ENCODE results near the gene ABCA2. TPM values are rescaled to one million over a fixed set of nuclear protein-coding genes. Genes with fewer than 3 reads are reported as not detected.
A peak's percentile ranks its signal among the peaks of the same experiment; 100 is the strongest.

ABCA2 gene
- total and polyA plus RNA-seq, 4 donors: 9.0 to 60.0 (median 37.7) TPM

DNA sequence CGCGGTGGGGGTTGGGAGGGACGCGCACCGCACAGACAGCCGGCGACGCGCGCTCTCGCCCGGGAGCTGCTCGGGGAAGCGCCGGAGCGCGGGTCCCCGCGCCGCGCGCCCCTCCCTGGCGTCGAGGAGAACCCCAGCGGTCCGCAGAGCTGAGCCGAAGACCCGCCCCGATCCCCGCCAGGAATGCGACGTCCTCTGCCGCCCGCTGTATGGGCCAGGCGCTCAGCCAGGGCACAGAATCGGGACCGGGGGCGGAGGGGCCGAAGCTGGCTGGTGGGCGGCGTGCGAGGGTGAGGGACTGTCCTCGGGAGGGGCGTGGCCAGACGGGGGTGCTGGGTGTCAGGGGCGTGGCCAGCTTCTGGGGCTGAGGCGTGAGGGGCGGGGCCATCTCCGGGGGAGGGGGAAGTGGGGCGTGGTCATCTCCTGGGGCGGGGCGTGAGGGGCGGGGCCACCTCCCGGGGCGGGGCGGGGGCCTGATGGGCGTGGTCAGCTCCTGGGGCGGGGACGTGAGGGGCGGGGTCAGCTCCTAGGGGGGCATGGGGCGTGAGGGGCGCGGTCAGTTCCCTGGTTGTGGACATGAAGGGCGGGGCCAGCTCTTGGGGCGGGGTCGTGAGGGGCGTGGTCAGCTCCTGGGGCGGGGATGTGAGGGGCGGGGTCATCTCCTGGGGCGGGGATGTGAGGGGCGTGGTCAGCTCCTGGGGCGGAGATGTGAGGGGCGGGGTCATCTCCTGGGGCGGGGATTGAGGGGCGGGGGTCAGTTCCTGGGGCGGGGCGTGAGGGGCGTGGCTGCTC lies 49.8 kb downstream of the ABCA2 start:
- intact Hi-C loops (cut with DNase I): no loop called here
- no peaks in the 10 kb centered on the region for H3K9me3 ChIP-seq (ENCODE audit: control insufficient read depth, low read length)
- no peaks in the 10 kb centered on the region for H3K27me3 ChIP-seq (ENCODE audit: control insufficient read depth in 1 of 2, insufficient read depth in 2 of 2, low read length in 1 of 2)
- DNase-seq (peak; percentile 80 to 91), ATAC-seq (ENCODE audit: low FRiP score) (peak; percentile 76)
- H3K36me3 ChIP-seq (ENCODE audit: control insufficient read depth in 1 of 2, insufficient read depth in 2 of 2, low read length in 1 of 2): no peaks in the 10 kb centered on the region
- no peaks in the 10 kb centered on the region for H3K4me1 ChIP-seq (ENCODE audit: control insufficient read depth in 1 of 2, insufficient read depth in 2 of 2, low read length in 2 of 2)
- no peak overlapping the region for H3K27ac ChIP-seq (ENCODE audit: low read depth in 1 of 2, low read length in 2 of 2)
- 2 to 4% methylated on average over 60 to 78 of the region's 78 CpGs for WGBS, 2 donors
- peak overlapping the region in 1 of 2 donors; percentile 18 for H3K4me3 ChIP-seq (ENCODE audit: low read length in 2 of 2)

- Histone ChIP-seq H3K27me3 (ENCODE audit: control insufficient read depth in 1 of 2, insufficient read depth in 2 of 2, low read length in 1 of 2) (no peaks in the 10 kb centered on the region), H3K4me3 (ENCODE audit: low read length in 2 of 2) (peak overlapping the region in 1 of 2 donors; percentile 18), H3K4me1 (ENCODE audit: control insufficient read depth in 1 of 2, insufficient read depth in 2 of 2, low read length in 2 of 2) (no peaks in the 10 kb centered on the region), H3K27ac (ENCODE audit: low read depth in 1 of 2, low read length in 2 of 2) (no peak overlapping the region), H3K9me3 (ENCODE audit: control insufficient read depth, low read length) (no peaks in the 10 kb centered on the region), H3K36me3 (ENCODE audit: control insufficient read depth in 1 of 2, insufficient read depth in 2 of 2, low read length in 1 of 2) (no peaks in the 10 kb centered on the region)
- intact Hi-C loops (cut with DNase I): no loop called here
- no peak for ATAC-seq (ENCODE audit: low FRiP score)
- 13 to 14% methylated on average over 22 to 33 of the region's 33 CpGs for WGBS, 2 donors
- DNase-seq: no peak
Observed at GRCh38 chr9:136977649-136978072, 50.4 kb downstream of the ABCA2 start.

DNA sequence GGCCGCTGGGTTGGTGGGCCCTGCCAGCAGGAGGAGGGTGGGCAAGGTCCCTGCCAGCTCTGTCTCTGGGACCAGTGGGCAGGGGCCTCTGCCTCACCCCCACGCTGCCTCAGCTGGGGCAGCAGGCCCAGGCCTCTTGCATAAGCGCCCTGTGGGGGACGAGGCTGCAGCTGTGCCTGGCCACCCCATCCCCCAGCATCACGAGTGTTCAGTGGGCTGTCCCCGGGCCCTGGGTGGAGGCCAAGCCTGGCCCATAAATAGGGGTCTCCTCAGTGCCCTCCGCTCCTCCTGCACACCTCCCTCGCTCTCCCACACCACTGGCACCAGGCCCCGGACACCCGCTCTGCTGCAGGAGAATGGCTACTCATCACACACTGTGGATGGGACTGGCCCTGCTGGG lies 50.8 kb downstream of the ABCA2 start, which contains the start of gene PTGDS:
Gene PTGDS (plus strand): TSS at position 282 of the 400 bp plus-strand sequence. CDS start 75 bp downstream, at position 357.
- no peak within 1 kb of the TSS for H3K27ac ChIP-seq (ENCODE audit: low read depth in 1 of 2, low read length in 2 of 2)
- ATAC-seq (ENCODE audit: low FRiP score): peak; percentile 53

DNA sequence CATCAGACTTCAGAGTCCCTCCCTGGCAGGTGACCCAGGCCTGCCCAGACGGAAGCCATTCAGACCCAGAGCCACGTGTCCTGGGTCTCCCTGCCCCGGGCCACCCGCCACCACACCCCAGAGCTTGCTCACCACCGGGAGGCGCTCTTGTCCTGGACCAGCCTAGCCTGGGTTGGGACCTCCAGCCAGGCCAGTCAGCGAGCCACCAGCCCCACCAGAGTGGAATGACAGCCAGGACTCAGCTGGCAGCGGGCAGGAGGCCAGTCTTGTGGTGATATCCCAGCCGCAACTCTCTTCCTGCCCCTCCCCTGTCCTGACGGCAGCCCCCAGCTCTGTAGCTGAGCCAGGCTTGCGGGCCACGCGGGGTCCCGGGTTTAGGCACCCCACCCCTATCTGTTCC lies 52.4 kb downstream of the ABCA2 start:
- intact Hi-C loops (cut with DNase I): no loop called here
- H3K9me3 ChIP-seq (ENCODE audit: control insufficient read depth, low read length): no peaks in the 10 kb centered on the region
- H3K4me3 ChIP-seq (ENCODE audit: low read length in 2 of 2): no peak overlapping the region
- no peak overlapping the region for H3K27ac ChIP-seq (ENCODE audit: low read depth in 1 of 2, low read length in 2 of 2)
- 51 to 61% methylated on average over 8 to 14 of the region's 14 CpGs for WGBS, 2 donors
- no peaks in the 10 kb centered on the region for H3K36me3 ChIP-seq (ENCODE audit: control insufficient read depth in 1 of 2, insufficient read depth in 2 of 2, low read length in 1 of 2)
- DNase-seq: no peak
- no peaks in the 10 kb centered on the region for H3K4me1 ChIP-seq (ENCODE audit: control insufficient read depth in 1 of 2, insufficient read depth in 2 of 2, low read length in 2 of 2)
- ATAC-seq (ENCODE audit: low FRiP score): no peak
- H3K27me3 ChIP-seq (ENCODE audit: control insufficient read depth in 1 of 2, insufficient read depth in 2 of 2, low read length in 1 of 2): no peaks in the 10 kb centered on the region

More for the DNA sequence above, 50.8 kb downstream of the ABCA2 start, which contains the start of gene PTGDS:
- intact Hi-C loops (cut with DNase I): no loop called here
- peak within 1 kb of the TSS in 1 of 2 donors; percentile 18 for H3K4me3 ChIP-seq (ENCODE audit: low read length in 2 of 2)
- no peaks in the 10 kb centered on the region for H3K36me3 ChIP-seq (ENCODE audit: control insufficient read depth in 1 of 2, insufficient read depth in 2 of 2, low read length in 1 of 2)
- DNase-seq: no peak
- no peaks in the 10 kb centered on the region for H3K9me3 ChIP-seq (ENCODE audit: control insufficient read depth, low read length)
- H3K27me3 ChIP-seq (ENCODE audit: control insufficient read depth in 1 of 2, insufficient read depth in 2 of 2, low read length in 1 of 2): no peaks in the 10 kb centered on the region
- 64 to 74% methylated on average over 7 to 10 of the region's 10 CpGs for WGBS, 2 donors
- no peaks in the 10 kb centered on the region for H3K4me1 ChIP-seq (ENCODE audit: control insufficient read depth in 1 of 2, insufficient read depth in 2 of 2, low read length in 2 of 2)

DNA sequence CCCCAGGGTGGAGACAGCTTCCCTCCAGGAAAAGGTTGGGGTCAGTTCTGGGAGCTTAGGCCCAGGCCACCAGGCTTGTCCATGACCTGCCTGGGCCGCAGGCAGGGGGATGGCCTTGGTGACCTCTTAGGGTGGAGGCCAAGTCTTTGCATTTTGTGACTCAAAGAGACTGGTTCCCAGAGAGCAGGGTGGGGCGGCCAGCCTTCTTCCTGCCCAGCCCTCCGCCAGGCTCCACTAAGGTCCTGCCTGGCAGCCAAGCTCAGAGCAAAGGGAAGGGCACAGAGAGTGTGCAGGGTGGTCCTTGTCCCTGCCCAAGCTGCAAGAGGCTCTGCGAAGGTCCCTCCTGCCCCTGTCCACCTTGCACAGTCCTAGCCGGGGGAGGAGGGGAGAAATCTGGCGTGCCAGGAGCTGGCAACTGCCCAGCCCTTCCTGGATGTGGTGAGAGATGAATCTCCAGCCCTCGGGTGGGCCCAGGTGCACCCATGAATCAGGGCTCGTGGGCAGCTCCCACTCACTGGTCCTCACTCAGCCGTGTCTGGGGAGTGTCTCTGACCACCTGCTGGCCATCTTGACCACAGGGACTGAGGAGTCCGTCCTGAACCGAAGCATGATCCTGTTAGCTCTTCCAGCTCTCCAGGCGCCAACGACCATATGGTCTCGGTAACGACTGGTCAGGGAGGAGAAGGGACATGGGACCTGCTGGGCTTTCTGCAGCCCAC lies 53.1 kb downstream of the ABCA2 start:
- H3K27ac ChIP-seq (ENCODE audit: low read depth in 1 of 2, low read length in 2 of 2): no peak overlapping the region
- H3K4me1 ChIP-seq (ENCODE audit: control insufficient read depth in 1 of 2, insufficient read depth in 2 of 2, low read length in 2 of 2): no peaks in the 10 kb centered on the region
- no peaks in the 10 kb centered on the region for H3K27me3 ChIP-seq (ENCODE audit: control insufficient read depth in 1 of 2, insufficient read depth in 2 of 2, low read length in 1 of 2)
- H3K4me3 ChIP-seq (ENCODE audit: low read length in 2 of 2): no peak overlapping the region
- intact Hi-C loops (cut with DNase I): no loop called here
- no peaks in the 10 kb centered on the region for H3K36me3 ChIP-seq (ENCODE audit: control insufficient read depth in 1 of 2, insufficient read depth in 2 of 2, low read length in 1 of 2)
- H3K9me3 ChIP-seq (ENCODE audit: control insufficient read depth, low read length): no peaks in the 10 kb centered on the region
- ATAC-seq (ENCODE audit: low FRiP score) (no peak), DNase-seq (no peak)
- 78 to 79% methylated on average over 14 to 15 of the region's 15 CpGs for WGBS, 2 donors

GRCh38 chr9:136973618-136974617 lies 54.1 kb downstream of the ABCA2 start:
- Histone ChIP-seq H3K4me1 (ENCODE audit: control insufficient read depth in 1 of 2, insufficient read depth in 2 of 2, low read length in 2 of 2) (no peaks in the 10 kb centered on the region), H3K9me3 (ENCODE audit: control insufficient read depth, low read length) (no peaks in the 10 kb centered on the region), H3K4me3 (ENCODE audit: low read length in 2 of 2) (no peak overlapping the region), H3K27ac (ENCODE audit: low read depth in 1 of 2, low read length in 2 of 2) (no peak overlapping the region), H3K27me3 (ENCODE audit: control insufficient read depth in 1 of 2, insufficient read depth in 2 of 2, low read length in 1 of 2) (no peaks in the 10 kb centered on the region), H3K36me3 (ENCODE audit: control insufficient read depth in 1 of 2, insufficient read depth in 2 of 2, low read length in 1 of 2) (no peaks in the 10 kb centered on the region)
- ATAC-seq (ENCODE audit: low FRiP score): no peak
- intact Hi-C loops (cut with DNase I): no loop called here
- no peak for DNase-seq
- 90 to 92% methylated on average over 27 to 29 of the region's 29 CpGs for WGBS, 2 donors

DNA sequence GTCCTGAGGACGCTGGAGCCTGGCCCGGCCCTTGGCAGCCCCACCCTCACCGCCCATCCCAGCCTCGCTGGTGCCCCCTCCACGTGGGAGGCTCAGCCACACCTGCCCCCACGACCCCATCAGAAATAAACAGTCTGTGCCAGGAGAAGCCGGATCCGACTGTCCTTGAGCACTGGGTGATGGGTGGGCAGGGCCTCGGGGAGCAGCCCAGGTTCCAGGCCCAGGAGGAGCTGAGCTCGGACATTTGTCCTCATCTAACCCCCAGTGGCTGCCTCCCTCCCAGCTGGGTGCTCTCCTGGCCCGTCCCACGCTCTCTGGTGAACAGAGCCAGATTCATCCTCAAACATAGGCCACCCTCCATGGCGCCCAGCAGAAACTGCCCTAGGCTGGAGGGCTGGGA lies 55.3 kb downstream of the ABCA2 start:
- H3K36me3 ChIP-seq (ENCODE audit: control insufficient read depth in 1 of 2, insufficient read depth in 2 of 2, low read length in 1 of 2): no peaks in the 10 kb centered on the region
- H3K27ac ChIP-seq (ENCODE audit: low read depth in 1 of 2, low read length in 2 of 2): no peak overlapping the region
- H3K9me3 ChIP-seq (ENCODE audit: control insufficient read depth, low read length): no peaks in the 10 kb centered on the region
- 70 to 72% methylated on average over 13 of the region's 13 CpGs for WGBS, 2 donors
- intact Hi-C loops (cut with DNase I): no loop called here
- ATAC-seq (ENCODE audit: low FRiP score): no peak
- no peaks in the 10 kb centered on the region for H3K27me3 ChIP-seq (ENCODE audit: control insufficient read depth in 1 of 2, insufficient read depth in 2 of 2, low read length in 1 of 2)
- H3K4me3 ChIP-seq (ENCODE audit: low read length in 2 of 2): no peak overlapping the region
- DNase-seq: no peak
- no peaks in the 10 kb centered on the region for H3K4me1 ChIP-seq (ENCODE audit: control insufficient read depth in 1 of 2, insufficient read depth in 2 of 2, low read length in 2 of 2)

GRCh38 chr9:136972335-136972734 lies 55.7 kb downstream of the ABCA2 start:
- Histone ChIP-seq H3K4me1 (ENCODE audit: control insufficient read depth in 1 of 2, insufficient read depth in 2 of 2, low read length in 2 of 2) (no peaks in the 10 kb centered on the region), H3K9me3 (ENCODE audit: control insufficient read depth, low read length) (no peaks in the 10 kb centered on the region), H3K36me3 (ENCODE audit: control insufficient read depth in 1 of 2, insufficient read depth in 2 of 2, low read length in 1 of 2) (no peaks in the 10 kb centered on the region), H3K27me3 (ENCODE audit: control insufficient read depth in 1 of 2, insufficient read depth in 2 of 2, low read length in 1 of 2) (no peaks in the 10 kb centered on the region), H3K4me3 (ENCODE audit: low read length in 2 of 2) (no peak overlapping the region), H3K27ac (ENCODE audit: low read depth in 1 of 2, low read length in 2 of 2) (no peak overlapping the region)
- DNase-seq (no peak), ATAC-seq (ENCODE audit: low FRiP score) (no peak)
- 84 to 88% methylated on average over 11 of the region's 11 CpGs for WGBS, 2 donors
- intact Hi-C loops (cut with DNase I): no loop called here
